D721Med (cell line): Measurements from ENCODE around the gene YY1.
A peak's percentile ranks its signal among the peaks of the same experiment; 100 is the strongest.

ENCODE experiments used
- DNase-seq: peaks from one replicate; pipeline ENCODE4 v3.0.0; 2011; ENCODE audit warnings: low spot score; ENCODE audit not compliant: insufficient read length
- FAIRE-seq: peaks from 2 replicates; lab custom pipeline; 2011; peaks lifted over from hg19 to GRCh38; lab: Jason Lieb, UNC
- CTCF ChIP-seq: IDR thresholded peaks from 2 replicates; pipeline ENCODE4 v1.5.1; 2012; ENCODE audit warnings: mild to moderate bottlenecking, control low read depth; ENCODE audit not compliant: insufficient read depth; ENCODE audit errors: missing control alignments

YY1 gene

GRCh38 chr14:100211366-100211765, 27.6 kb upstream of the YY1 start:
- no peak for FAIRE-seq
- TF ChIP-seq CTCF: no peak
- no peak for DNase-seq

GRCh38 chr14:100211893-100212292, 27.1 kb upstream of the YY1 start:
- no peak for TF ChIP-seq CTCF

GRCh38 chr14:100212476-100213333, 26.2 kb upstream of the YY1 start:
- DNase-seq (no peak), FAIRE-seq (no peak)
- no peak for TF ChIP-seq CTCF

More at GRCh38 chr14:100211893-100212292, 27.1 kb upstream of the YY1 start:
- DNase-seq (no peak), FAIRE-seq (no peak)

- DNase-seq: no peak
- no peak for FAIRE-seq
- no peak for TF ChIP-seq CTCF
Measured at GRCh38 chr14:100213587-100213955, 25.4 kb upstream of the YY1 start.

GRCh38 chr14:100213956-100214769, 24.8 kb upstream of the YY1 start:
- no peak for TF ChIP-seq CTCF
- FAIRE-seq (no peak), DNase-seq (peak; percentile 89)

- FAIRE-seq: no peak
- TF ChIP-seq CTCF: no peak
- DNase-seq: no peak
Measured at GRCh38 chr14:100214770-100215083, 24.2 kb upstream of the YY1 start.
